Cardiac muscle cell (in vitro differentiated cells and primary cell): Measurements from ENCODE around the gene PIK3C3. TPM values are rescaled to one million over a fixed set of nuclear protein-coding genes. Genes with fewer than 3 reads are reported as not detected.
"Not testable (repeated sequence)": the region's sequence is repeated elsewhere in the genome, so short reads cannot be mapped to it uniquely, and the experiment has no call there.

ENCODE experiments used
- DNase-seq, 2 donors: peaks; one replicate each; pipeline versions ENCODE4 v3.0.0 to v3.0.0-alpha.2; 2010 to 2017; ENCODE audit warnings: low read depth in 1 of 2, low spot score in 1 of 2
- H3K27ac ChIP-seq: fragments of 200-600 bp; sonication (generic); 2 replicates; pipeline ENCODE4 v1.5.1; 2016
- H3K27me3 ChIP-seq: fragments of 200-600 bp; sonication (generic); 2 replicates; pipeline ENCODE4 v1.6.0; 2016; ENCODE audit warnings: control low read depth
- H3K36me3 ChIP-seq: fragments of 200-600 bp; sonication (generic); 2 replicates; pipeline ENCODE4 v1.5.1; 2016; ENCODE audit warnings: control low read depth
- H3K4me1 ChIP-seq: fragments of 200-600 bp; sonication (generic); 2 replicates; pipeline ENCODE4 v1.8.1; 2017; ENCODE audit warnings: low read depth, mild to moderate bottlenecking, mixed run types
- H3K4me3 ChIP-seq: fragments of 200-600 bp; sonication (generic); 2 replicates; pipeline ENCODE4 v1.5.1; 2016; ENCODE audit warnings: mild to moderate bottlenecking
- H3K9me3 ChIP-seq: fragments of 200-600 bp; sonication (generic); 2 replicates; pipeline ENCODE4 v1.5.1; 2017; ENCODE audit warnings: low read depth, mild to moderate bottlenecking, control low read depth
- polyA plus RNA-seq: library from polyadenylated mRNA; unstranded; fragments of >200 nt; fragmentation: Nextera tagmentation; extraction: Ambion mirVana; gene quantifications from 2 replicates; pipeline ENCODE4 v1.2.1, GENCODE V29; 2016
- total RNA-seq: library from RNA; depleted of rRNA; stranded (reverse); fragments of >200 nt; gene quantifications from 2 replicates; pipeline ENCODE4 v1.2.3, GENCODE V29; 2016
- TF ChIP-seq, protein P1 (sequence below): IDR thresholded peaks from 2 replicates; pipeline ENCODE4 v1.5.1; 2012; ENCODE audit warnings: low read depth, mild to moderate bottlenecking, low read length

Gene PIK3C3
- total and polyA plus RNA-seq, 2 experiments from 2014 or later, result 29.6 to 36.8 TPM

DNA sequence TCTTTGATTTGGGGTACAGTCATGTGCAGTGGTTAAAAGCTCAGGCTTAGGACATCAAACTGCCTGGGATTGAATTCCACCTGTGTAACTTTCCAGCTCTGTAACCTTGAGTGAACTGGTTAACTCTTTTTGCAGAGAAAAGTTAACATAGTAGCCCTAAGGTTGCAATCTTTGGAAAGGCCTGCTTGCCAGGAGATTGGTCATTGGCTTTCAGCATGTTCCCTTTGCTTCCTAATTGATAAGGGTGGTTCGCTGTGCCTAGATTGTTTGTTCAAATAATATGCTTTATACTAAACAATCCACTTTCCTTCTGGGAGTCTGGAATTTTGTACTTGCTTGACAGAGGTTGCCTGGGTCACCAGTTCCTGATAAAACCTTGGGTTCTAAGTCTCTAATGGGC is 86.8 kb downstream of the PIK3C3 start:
- no peak for DNase-seq
- Histone ChIP-seq H3K9me3 (no peaks in the 10 kb centered on the region), H3K27me3 (no peaks in the 10 kb centered on the region), H3K4me3 (no peak overlapping the region), H3K4me1 (no peaks in the 10 kb centered on the region), H3K36me3 (peaks cover 40% of the 10 kb centered on the region), H3K27ac (peak overlapping the region; percentile 56)
- TF ChIP-seq, protein P1, sequence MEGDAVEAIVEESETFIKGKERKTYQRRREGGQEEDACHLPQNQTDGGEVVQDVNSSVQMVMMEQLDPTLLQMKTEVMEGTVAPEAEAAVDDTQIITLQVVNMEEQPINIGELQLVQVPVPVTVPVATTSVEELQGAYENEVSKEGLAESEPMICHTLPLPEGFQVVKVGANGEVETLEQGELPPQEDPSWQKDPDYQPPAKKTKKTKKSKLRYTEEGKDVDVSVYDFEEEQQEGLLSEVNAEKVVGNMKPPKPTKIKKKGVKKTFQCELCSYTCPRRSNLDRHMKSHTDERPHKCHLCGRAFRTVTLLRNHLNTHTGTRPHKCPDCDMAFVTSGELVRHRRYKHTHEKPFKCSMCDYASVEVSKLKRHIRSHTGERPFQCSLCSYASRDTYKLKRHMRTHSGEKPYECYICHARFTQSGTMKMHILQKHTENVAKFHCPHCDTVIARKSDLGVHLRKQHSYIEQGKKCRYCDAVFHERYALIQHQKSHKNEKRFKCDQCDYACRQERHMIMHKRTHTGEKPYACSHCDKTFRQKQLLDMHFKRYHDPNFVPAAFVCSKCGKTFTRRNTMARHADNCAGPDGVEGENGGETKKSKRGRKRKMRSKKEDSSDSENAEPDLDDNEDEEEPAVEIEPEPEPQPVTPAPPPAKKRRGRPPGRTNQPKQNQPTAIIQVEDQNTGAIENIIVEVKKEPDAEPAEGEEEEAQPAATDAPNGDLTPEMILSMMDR, result no peak

DNA sequence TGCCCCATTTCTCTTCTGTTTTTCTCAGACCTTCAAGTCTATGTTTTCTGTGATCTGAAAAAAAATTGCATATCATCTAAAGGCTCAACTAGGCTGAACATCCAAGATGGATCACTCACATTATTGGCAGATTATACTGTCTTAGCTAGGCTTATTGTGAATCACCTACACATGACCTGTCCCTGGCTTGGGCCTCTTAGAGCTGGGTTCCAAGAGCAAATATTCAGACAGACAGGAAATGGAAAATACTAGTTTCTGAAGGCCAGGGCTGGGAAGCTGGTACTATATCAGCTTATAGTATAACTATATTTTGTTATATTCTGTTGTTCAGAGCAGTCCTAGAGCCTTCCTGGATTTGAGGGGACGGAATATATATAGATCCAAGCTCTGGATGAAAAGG is 90.3 kb downstream of the PIK3C3 start:
- H3K36me3 ChIP-seq, result peaks cover 28% of the 10 kb centered on the region
- H3K4me3 ChIP-seq, result no peak overlapping the region
- H3K27me3 ChIP-seq, result no peaks in the 10 kb centered on the region
- no peaks in the 10 kb centered on the region for H3K9me3 ChIP-seq
- H3K4me1 ChIP-seq, result no peaks in the 10 kb centered on the region
- TF ChIP-seq, protein P1, result no peak
- peak in 1 of 2 donors; percentile 8 for DNase-seq
- H3K27ac ChIP-seq, result no peak overlapping the region

DNA sequence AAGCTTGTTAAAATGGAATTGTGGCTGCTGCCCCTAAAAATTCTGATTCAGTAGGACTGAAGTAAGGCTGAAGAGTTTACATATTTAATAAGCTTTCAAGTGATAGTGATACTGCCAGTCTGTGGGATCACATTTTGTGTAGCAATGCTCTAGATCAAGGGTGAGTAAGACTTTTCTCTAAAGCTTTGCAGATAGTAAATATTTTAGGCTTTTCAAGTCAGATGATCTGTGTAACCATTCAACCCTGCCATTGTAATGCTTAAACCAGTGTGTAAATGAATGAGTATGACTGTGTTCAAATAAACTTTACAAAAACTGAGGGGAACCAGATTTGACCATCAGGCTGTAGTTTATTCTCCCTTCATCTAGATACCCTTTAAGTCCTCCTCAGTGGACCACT is 92.7 kb downstream of the PIK3C3 start:
- TF ChIP-seq, protein P1, result no peak
- Histone ChIP-seq H3K9me3 (no peaks in the 10 kb centered on the region), H3K36me3 (peaks cover 25% of the 10 kb centered on the region), H3K4me3 (no peak overlapping the region), H3K27ac (no peak overlapping the region), H3K4me1 (no peaks in the 10 kb centered on the region), H3K27me3 (no peaks in the 10 kb centered on the region)
- DNase-seq, result peak in 1 of 2 donors; percentile 29

DNA sequence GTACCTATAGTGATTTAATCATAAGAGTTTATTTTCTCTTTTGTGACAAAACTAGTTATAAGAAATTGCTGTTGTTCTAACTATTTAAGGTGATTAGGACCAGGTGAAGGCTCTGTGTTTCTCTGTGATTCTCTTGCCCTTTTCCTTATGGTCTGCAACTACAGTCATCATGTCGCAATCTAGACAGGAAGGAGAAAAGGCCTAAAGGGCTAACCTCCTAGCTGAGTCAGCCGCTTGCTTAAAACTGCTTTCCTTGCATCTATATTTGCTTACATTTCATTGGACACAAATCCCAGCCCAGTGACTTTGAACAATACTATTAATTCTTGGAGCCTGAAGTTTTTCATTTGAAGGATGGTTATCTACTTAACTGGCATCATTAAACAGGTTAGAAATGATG is 93.1 kb downstream of the PIK3C3 start:
- no peak overlapping the region for H3K4me3 ChIP-seq
- TF ChIP-seq, protein P1, result no peak
- no peak overlapping the region for H3K27ac ChIP-seq
- DNase-seq, result peak in 1 of 2 donors; percentile 86
- H3K36me3 ChIP-seq, result peaks cover 24% of the 10 kb centered on the region
- H3K4me1 ChIP-seq, result no peaks in the 10 kb centered on the region
- no peaks in the 10 kb centered on the region for H3K9me3 ChIP-seq
- H3K27me3 ChIP-seq, result no peaks in the 10 kb centered on the region

DNA sequence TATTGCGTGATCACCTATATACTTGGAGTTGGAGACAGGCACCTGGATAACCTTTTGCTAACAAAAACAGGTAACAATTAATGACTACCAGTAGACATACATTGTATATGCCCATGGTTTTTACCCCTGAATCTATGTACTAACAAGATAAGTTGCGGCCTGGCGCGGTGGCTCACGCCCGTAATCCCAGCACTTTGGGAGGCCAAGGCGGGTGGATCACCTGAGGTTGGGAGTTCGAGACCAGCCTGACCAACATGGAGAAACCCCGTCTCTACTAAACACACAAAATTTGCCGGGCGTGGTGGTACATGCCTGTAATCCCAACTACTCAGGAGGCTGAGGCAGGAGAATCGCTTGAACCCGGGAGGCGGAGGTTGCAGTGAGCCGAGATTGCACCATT is 94.5 kb downstream of the PIK3C3 start:
- not testable (repeated sequence) for H3K4me3 ChIP-seq, H3K27me3 ChIP-seq, DNase-seq, H3K27ac ChIP-seq, H3K9me3 ChIP-seq, H3K4me1 ChIP-seq
- H3K36me3 ChIP-seq, result peaks cover 16% of the 10 kb centered on the region

DNA sequence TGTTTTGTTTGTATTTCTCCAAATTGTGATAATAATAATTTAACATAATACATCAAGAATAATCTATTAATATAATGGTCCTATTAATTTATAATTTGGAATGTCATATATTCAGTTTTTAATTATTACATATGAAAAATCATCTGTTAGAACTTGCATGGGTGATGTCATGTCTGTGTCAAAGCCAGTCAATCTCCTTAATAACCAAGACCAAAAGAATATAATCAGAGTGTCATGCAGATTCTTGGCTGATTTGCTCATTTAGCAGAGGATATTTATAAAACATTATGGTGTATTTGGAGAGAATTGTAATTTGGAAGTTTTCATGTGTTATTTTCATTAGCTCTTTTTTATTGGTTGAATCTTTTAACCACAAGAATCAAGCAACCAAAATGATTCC is 96.4 kb downstream of the PIK3C3 start:
- no peaks in the 10 kb centered on the region for H3K4me1 ChIP-seq
- no peak overlapping the region for H3K27ac ChIP-seq
- no peaks in the 10 kb centered on the region for H3K9me3 ChIP-seq
- TF ChIP-seq, protein P1, result no peak
- no peaks in the 10 kb centered on the region for H3K27me3 ChIP-seq
- no peak for DNase-seq
- H3K36me3 ChIP-seq, result peaks cover 7% of the 10 kb centered on the region
- H3K4me3 ChIP-seq, result no peak overlapping the region
